OCI-LY1 (cell line): ENCODE data around the gene TERT.
"Not testable (repeated sequence)": the region's sequence is repeated elsewhere in the genome, so short reads cannot be mapped to it uniquely, and the experiment has no call there.

Source experiments
- H2AFZ ChIP-seq: fragments of 200-600 bp; sonication (generic), shearing (Covaris generic); 2 replicates; pipeline ENCODE4 v1.6.0; 2014; ENCODE audit warnings: antibody characterized with exemption, mild to moderate bottlenecking, low read length
- H3F3A ChIP-seq: fragments of 200-600 bp; sonication (generic), shearing (Covaris generic); 2 replicates; pipeline ENCODE4 v1.6.0; 2014; ENCODE audit warnings: mild to moderate bottlenecking, antibody characterized with exemption, low read length, moderate library complexity; ENCODE audit not compliant: insufficient read depth
- H3K27ac ChIP-seq: fragments of 200-600 bp; sonication (generic); 2 replicates; pipeline ENCODE4 v1.5.1; 2014; ENCODE audit warnings: low read length, mixed run types, mild to moderate bottlenecking, low read depth; ENCODE audit not compliant: poor library complexity, severe bottlenecking
- H3K27me3 ChIP-seq: fragments of 200-600 bp; sonication (generic); 2 replicates; pipeline ENCODE4 v1.6.0; 2014; ENCODE audit warnings: antibody characterized with exemption, mild to moderate bottlenecking, low read length, moderate library complexity; ENCODE audit not compliant: insufficient read depth
- H3K36me3 ChIP-seq: fragments of 200-600 bp; sonication (generic); 2 replicates; pipeline ENCODE4 v1.6.1; 2014; ENCODE audit warnings: mild to moderate bottlenecking, antibody characterized with exemption, low read length, moderate library complexity, mixed read lengths; ENCODE audit not compliant: insufficient read depth
- H3K4me1 ChIP-seq: fragments of 200-600 bp; sonication (generic); 2 replicates; pipeline ENCODE4 v1.5.1; 2014; ENCODE audit warnings: mild to moderate bottlenecking, low read length, moderate library complexity; ENCODE audit not compliant: insufficient read depth, severe bottlenecking
- H3K4me2 ChIP-seq: fragments of 200-600 bp; sonication (generic), shearing (Covaris generic); 2 replicates; pipeline ENCODE4 v1.6.1; 2014; ENCODE audit warnings: low read length
- H3K4me3 ChIP-seq: fragments of 200-600 bp; sonication (generic); 2 replicates; pipeline ENCODE4 v1.5.1; 2014; ENCODE audit warnings: low read length, low read depth, mild to moderate bottlenecking, mixed read lengths; ENCODE audit not compliant: poor library complexity, severe bottlenecking
- H3K79me2 ChIP-seq: fragments of 200-600 bp; shearing (Covaris generic); 2 replicates; pipeline ENCODE4 v1.6.1; 2016; ENCODE audit warnings: mixed run types, low read length, mixed read lengths; ENCODE audit not compliant: insufficient read depth
- H3K9ac ChIP-seq: fragments of 200-600 bp; sonication (generic), shearing (Covaris generic); 2 replicates; pipeline ENCODE4 v1.6.1; 2014; ENCODE audit warnings: mild to moderate bottlenecking, low read length, mixed read lengths
- H3K9me2 ChIP-seq: fragments of 200-600 bp; sonication (generic), shearing (Covaris generic); 2 replicates; pipeline ENCODE4 v1.6.1; 2014; ENCODE audit warnings: low read depth, mild to moderate bottlenecking, low read length, mixed read lengths
- H3K9me3 ChIP-seq: fragments of 200-600 bp; shearing (Covaris generic); 2 replicates; pipeline ENCODE4 v1.6.1; 2014; ENCODE audit warnings: low read length, mixed read lengths
- H4K20me1 ChIP-seq: fragments of 200-600 bp; sonication (generic), shearing (Covaris generic); 2 replicates; pipeline ENCODE4 v1.6.0; 2016; ENCODE audit warnings: mild to moderate bottlenecking, low read length; ENCODE audit not compliant: insufficient read depth
- EZH2 ChIP-seq: fragments of 200-600 bp; sonication (generic), shearing (Covaris generic); IDR thresholded peaks from 2 replicates; pipeline ENCODE4 v1.8.0; 2017; ENCODE audit warnings: borderline replicate concordance, mixed run types, mild to moderate bottlenecking, antibody characterized with exemption, low read length, moderate library complexity, mixed read lengths
- TF ChIP-seq, protein P1 (sequence below): fragments of 200-600 bp; sonication (generic), shearing (Covaris generic); IDR thresholded peaks from 2 replicates; pipeline ENCODE4 v1.5.1; 2017; ENCODE audit warnings: mild to moderate bottlenecking, antibody characterized with exemption, low read length, moderate library complexity, mixed read lengths

The TERT gene

DNA sequence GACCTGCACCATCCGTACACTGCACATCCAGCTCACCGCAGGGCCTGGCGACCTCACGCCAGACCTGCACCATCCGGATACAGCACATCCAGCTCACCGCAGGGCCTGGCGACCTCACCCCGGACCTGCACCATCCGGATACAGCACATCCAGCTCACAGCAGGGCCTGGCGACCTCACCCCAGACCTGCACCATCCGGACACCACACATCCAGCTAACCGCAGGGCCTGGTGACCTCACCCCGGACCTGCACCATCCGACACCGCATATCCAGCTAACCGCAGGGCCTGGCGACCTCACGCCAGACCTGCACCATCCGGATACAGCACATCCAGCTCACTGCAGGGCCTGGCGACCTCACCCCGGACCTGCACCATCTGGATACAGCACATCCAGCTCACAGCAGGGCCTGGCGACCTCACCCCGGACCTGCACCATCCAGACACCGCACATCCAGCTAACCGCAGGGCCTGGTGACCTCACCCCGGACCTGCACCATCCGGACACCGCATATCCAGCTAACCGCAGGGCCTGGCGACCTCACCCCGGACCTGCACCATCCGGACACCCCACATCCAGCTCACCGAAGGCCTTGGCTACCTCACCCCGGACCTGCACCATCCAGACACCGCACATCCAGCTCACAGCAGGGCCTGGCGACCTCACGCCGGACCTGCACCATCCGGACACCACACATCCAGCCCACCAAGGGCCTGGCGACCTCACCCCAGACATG, 11.7 kb downstream of the TERT start:
- not testable (repeated sequence) for H3F3A ChIP-seq, H2AFZ ChIP-seq, H3K9me2 ChIP-seq, H3K4me2 ChIP-seq, H3K9ac ChIP-seq, H4K20me1 ChIP-seq, H3K9me3 ChIP-seq, H3K27ac ChIP-seq, H3K4me3 ChIP-seq, H3K4me1 ChIP-seq, H3K27me3 ChIP-seq
- peaks cover 49% of the 10 kb centered on the region for H3K36me3 ChIP-seq
- peaks cover 18% of the 10 kb centered on the region; the same call in 1 of the 2 replicates for H3K79me2 ChIP-seq

DNA sequence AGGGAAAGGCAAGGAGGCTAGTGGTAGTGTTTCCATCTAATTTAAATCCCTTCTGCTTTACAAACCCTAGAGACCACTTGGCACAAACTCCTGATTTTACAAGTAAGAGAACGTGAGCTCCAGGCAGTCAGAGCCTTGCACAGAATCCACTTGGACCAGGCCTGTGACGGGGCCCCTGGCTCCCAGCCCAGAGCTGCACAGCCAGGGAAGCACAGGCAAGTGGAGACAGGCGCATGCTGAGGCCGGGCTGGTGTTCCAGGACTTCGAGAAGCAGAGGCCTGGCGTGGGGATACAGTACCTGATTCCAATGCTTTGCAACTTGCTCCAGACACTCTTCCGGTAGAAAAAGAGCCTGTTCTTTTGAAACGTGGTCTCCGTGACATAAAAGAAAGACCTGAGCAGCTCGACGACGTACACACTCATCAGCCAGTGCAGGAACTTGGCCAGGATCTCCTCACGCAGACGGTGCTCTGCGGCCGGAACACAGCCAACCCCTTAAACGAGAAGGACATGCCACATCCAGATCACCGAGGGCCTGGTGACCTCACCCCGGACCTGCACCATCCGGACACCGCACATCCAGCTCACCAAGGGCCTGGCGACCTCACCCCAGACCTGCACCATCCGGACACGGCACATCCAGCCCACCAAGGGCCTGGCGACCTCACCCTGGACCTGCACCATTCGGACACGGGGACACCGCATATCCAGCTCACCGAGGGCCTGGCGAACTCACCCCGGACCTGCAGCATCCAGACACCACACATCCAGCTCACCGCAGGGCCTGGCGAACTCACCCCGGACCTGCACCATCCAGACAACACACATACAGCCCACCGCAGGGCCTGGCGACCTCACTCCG, 12.5 kb downstream of the TERT start:
- Histone ChIP-seq H3K9me2 (no peaks in the 10 kb centered on the region), H3K4me1 (no peaks in the 10 kb centered on the region), H3K4me2 (no peak overlapping the region), H3F3A (no peaks in the 10 kb centered on the region), H3K79me2 (peaks cover 11% of the 10 kb centered on the region; the same call in 1 of the 2 replicates), H3K27ac (no peak overlapping the region), H3K9me3 (no peaks in the 10 kb centered on the region), H3K4me3 (no peak overlapping the region), H3K9ac (no peak overlapping the region), H4K20me1 (no peaks in the 10 kb centered on the region), H2AFZ (no peak overlapping the region), H3K36me3 (peaks cover 49% of the 10 kb centered on the region), H3K27me3 (no peaks in the 10 kb centered on the region)
- TF ChIP-seq, protein P1, sequence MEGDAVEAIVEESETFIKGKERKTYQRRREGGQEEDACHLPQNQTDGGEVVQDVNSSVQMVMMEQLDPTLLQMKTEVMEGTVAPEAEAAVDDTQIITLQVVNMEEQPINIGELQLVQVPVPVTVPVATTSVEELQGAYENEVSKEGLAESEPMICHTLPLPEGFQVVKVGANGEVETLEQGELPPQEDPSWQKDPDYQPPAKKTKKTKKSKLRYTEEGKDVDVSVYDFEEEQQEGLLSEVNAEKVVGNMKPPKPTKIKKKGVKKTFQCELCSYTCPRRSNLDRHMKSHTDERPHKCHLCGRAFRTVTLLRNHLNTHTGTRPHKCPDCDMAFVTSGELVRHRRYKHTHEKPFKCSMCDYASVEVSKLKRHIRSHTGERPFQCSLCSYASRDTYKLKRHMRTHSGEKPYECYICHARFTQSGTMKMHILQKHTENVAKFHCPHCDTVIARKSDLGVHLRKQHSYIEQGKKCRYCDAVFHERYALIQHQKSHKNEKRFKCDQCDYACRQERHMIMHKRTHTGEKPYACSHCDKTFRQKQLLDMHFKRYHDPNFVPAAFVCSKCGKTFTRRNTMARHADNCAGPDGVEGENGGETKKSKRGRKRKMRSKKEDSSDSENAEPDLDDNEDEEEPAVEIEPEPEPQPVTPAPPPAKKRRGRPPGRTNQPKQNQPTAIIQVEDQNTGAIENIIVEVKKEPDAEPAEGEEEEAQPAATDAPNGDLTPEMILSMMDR, result no peak
- TF ChIP-seq EZH2, result no peak

DNA sequence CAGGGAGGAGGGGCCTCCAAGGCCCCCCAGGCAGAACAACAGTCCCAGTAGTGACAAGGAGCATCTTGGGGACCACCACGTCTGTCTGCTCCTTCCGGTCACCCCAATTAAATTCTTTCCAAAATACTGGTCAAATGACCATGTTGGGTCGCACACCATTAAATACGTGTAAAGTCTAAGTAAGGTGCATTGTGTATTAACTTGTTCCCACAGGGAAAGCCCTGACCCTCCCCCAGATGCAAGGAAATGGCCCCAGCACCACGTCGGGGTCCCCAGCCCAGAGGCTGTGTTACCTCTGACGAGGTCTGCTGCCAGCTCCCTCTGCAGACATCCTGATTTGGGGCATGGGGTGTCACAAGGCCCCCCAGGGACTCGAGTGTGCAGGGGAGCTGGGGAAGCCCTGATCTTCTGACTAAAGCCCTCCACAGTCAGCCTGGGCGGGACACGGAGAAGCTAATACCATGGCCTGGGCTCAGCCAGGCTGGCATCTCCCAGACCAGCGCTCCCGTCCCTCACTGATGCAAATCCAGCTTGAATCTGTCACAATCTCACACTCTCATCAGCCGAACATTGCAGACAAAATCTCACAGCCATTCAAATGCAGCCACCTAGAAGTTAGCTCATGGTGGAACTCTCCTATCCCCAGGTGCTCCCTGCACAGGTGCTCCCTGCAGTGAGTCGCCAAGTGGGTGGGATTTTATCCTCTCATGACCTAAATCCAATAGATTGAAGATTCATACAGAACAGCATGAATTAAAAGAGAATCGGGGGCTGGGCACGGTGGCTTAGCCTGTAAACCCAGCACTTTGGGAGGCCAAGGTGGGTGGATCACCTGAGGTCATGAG, 13.6 kb downstream of the TERT start:
- Histone ChIP-seq H3K27ac (no peak overlapping the region), H3F3A (no peaks in the 10 kb centered on the region), H3K36me3 (peaks cover 55% of the 10 kb centered on the region), H3K9me3 (no peaks in the 10 kb centered on the region), H3K4me1 (no peaks in the 10 kb centered on the region), H3K4me2 (no peak overlapping the region), H4K20me1 (no peaks in the 10 kb centered on the region), H3K9ac (no peak overlapping the region), H3K79me2 (peaks cover 5% of the 10 kb centered on the region; the same call in 1 of the 2 replicates), H3K27me3 (no peaks in the 10 kb centered on the region), H2AFZ (no peak overlapping the region), H3K9me2 (no peaks in the 10 kb centered on the region), H3K4me3 (no peak overlapping the region)
- no peak for TF ChIP-seq EZH2
